CD4-positive, alpha-beta T cell treated with Interleukin-15 for 4 hours (primary cell): ENCODE data around the gene ANKRD11.
A peak's percentile ranks its signal among the peaks of the same experiment; 100 is the strongest.
"Not testable (repeated sequence)": the region's sequence is repeated elsewhere in the genome, so short reads cannot be mapped to it uniquely, and the experiment has no call there.

Experiments
- DNase-seq: peaks from one replicate; pipeline ENCODE4 v3.0.0-alpha.2; 2020; ENCODE audit warnings: low spot score

ANKRD11 gene

DNA sequence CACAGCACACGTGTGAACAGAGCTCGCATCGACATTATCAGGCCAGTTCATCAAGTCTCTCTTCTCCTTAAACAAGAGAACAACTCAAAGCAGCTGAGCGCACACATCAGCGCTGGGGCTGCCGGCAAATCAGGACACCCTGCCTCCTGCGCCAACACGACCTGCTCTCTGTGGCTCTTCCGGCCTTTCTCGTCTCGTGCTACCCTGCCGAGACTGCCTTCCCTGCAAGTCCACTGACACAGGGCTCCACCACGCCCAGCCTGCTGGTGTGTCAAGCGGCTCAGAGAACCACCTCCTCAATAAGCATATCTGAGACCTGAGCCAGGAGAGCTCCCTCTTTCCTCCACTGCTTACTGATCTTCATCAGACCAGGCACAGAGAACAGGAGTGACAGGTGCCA lies 176.0 kb downstream of the ANKRD11 start:
- DNase-seq, result peak; percentile 60

DNA sequence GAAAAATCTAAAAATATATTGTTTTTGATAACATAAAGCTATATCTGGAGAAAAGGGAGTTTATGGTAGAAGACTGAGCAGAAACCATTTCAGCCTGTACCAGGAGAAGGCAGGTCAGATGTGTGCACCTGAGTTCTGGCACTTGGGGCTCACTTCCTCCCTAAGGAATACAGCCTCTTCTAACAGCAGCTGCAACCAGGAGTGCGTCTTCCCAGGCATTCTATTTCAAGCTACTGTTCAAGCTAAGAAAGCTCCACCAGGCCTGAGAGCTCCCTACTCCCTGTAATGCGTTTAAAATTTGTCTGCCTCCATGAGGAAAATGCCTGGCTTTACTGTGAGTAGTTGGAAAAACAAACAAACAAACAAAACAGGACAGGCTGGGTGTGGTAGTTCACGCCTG lies 176.8 kb downstream of the ANKRD11 start:
- no peak for DNase-seq

DNA sequence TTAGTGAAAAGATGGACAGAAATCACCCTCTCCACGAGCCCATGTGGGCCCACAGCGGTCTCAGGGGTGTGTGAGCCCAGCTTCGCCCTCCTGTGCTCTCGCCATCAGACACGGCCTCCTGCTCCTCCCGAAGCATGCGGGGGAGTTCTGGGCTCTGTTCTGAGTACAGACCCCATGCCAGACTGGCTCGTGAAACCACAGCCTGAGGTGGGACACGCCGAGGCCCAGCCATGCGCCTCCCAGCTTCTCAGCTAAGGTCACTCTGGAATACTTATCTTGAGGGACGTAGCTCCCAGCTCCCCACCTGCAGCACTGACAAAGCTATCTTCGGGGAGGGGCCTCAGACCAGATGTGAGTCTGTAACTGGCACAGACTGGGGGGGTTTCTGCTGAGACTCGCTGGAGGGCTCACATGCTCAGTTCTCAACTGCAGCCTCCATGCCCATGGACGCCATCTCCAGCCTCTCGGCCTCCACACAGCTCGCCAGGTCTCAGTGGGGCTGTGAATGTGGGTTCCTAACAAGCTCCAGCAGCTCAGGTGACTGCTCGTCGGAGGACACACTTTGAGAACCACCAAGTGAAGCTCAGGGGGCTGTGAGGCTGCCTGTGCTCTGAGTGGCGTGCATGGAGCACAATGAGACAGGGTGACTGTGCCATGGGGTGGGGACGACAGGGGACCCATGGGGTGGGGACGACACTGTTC lies 177.6 kb downstream of the ANKRD11 start:
- DNase-seq, result no peak

DNA sequence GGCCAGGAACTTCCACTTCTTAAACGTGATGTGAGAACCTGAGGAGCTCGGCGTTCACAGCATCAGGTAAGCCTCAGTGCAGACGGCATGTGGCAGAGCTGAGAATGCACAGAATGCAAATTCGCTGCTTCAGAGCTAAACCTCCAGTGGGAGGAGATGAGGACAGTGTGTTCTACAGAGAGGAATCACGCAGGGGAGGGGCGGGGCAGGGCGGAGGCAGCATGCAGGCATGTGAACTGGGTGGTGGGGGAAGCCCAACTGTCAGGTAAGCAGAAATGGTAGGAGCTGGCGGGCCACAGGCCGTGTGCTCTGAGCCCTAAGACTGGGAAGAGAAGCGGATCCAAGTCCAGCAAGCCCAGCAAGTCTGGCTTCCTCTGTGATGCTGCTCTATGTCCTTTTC lies 178.2 kb downstream of the ANKRD11 start:
- no peak for DNase-seq

DNA sequence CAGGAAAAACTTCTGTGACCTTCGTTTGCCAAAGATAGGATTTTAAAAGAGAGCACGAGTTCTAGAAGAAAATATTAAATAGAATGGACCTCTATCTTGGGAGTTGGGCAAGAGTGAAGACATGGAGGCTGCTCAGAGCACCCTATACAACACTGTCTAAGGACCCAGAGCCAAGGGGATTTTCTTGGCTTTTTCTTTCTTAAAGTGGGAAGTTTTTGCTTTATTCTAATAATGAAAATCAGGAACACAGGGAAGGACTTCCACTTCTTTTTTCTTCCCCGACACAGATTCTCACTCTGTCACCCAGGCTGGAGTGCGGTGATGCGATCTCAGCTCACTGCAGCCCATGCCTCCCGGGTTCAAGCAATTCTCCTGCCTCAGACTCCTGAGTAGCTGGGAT lies 178.7 kb downstream of the ANKRD11 start:
- no peak for DNase-seq

DNA sequence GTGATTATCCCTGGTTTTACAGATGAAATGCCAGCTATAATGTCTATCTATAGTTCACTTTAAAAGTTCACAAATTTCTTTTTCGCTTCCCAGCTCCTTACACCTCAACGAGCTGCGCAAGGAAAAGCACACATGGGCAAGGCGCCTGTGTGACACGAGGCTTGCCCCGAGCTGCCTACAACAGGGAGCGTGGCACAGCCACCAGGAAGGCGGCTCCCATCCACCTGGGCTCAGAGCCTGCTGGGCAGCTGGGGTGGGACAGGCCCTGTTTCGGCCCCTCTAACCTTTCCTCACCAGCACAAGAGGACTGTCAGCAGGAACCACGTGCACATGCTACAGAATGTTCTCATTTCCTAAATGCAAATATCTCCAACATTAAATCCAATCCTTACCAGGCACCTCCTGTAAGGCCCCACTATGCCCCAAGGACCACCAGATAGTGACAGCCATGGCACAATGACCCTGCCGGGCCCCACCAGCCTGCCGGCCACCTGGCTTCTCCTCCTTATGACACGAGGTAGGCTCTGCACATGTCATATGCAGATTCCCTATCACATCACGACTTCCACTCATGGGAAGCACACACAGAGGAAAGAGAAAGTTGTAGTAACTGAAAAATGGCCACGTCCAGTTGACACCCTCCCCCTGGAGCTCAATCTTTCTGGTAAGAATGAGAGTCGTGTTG lies 180.8 kb downstream of the ANKRD11 start:
- DNase-seq, result no peak

DNA sequence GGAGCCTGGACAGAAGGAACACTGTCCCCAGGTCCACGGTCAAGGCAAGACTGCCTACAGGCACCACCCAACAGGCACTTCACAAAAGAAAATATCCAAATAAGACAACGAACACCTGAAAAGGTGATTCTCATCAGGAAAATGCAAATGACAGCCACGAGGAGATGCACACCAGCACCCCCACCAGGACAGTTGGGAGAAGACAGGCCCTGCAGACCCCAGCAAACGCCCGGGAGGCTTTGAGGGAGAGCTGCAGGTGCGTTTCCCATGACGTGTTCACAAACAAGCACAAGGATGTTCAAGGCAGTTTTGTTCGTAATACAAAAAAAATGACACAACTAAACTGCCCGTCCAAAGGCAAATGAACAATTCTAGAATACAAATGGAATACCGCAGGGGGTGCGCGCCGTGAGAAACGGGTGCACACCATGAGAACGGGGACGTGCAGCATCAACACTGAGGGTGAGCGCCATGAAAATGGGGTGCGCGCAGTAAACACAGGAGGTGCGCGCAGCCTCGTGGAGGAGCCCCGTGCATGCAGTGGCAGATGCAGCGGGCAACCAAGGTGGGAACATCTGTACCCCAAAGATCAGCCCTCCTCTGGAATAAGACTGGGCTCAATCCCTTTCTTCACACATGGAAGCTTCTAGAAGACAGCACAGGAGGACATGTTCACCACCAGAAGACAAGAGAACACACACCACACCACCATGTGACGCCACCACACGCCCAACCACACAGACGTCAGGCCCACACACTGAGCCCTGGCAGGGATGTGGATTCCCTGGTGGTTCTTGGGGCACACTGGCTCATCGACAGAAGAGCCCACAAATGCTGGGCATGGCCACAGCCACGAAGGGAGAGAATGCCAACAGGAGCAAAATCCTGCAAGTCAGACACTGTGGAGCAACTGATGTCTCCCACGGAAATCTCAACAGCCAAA lies 181.7 kb downstream of the ANKRD11 start:
- no peak for DNase-seq

DNA sequence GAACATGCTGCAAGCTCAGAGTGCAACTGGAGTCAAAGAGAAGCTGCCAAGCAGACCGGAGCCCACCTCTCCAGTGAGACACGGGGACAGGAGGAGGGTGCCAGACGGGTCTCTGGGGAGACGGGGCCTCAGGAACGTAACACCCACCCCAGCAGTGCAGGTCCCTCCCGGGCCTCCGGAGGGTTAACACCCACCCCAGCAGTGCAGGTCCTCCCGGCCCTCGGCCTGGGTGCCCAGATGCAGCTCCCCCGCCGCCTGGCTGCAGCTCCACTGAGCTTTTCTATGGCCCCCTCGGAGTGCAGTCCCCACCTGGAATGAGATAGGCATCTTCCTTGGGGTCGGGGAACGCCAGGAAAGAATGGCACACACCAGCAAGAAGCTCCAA lies 182.9 kb downstream of the ANKRD11 start:
- DNase-seq, result no peak

DNA sequence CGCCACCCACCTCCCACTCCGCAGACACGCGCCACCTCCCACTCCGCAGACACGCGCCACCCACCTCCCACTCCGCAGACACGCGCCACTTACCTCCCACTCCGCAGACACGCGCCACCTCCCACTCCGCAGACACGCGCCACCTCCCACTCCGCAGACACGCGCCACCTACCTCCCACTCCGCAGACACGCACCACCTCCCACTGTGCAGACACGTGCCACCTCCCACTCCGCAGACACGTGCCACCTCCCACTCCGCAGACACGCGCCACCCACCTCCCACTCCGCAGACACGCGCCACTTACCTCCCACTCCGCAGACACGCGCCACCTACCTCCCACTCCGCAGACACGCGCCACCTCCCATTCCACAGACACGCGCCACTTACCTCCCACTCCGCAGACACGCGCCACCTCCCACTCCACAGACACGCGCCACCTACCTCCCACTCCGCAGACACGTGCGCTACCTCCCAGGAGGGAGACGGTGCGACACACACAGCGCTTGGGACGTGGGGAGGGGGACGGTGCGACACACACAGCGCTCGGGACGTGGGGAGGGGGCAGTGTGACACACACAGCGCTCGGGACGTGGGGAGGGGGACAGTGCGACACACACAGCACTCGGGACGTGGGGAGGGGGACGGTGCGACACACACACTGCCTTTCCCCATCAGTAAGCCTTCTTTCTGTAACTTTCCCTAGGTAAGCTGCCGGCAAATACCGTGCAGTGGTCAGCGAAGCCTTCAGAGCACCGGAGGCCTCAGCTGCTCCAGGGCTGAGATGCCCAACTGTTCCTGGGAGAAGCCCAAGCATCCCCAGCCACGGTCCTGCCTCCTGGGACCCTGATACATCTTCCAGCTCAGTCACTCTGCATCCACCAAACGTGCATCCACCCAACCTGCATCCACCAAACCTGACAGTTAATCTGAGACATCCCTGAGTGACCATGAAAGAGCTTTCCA lies 183.6 kb downstream of the ANKRD11 start:
- not testable (repeated sequence) for DNase-seq

DNA sequence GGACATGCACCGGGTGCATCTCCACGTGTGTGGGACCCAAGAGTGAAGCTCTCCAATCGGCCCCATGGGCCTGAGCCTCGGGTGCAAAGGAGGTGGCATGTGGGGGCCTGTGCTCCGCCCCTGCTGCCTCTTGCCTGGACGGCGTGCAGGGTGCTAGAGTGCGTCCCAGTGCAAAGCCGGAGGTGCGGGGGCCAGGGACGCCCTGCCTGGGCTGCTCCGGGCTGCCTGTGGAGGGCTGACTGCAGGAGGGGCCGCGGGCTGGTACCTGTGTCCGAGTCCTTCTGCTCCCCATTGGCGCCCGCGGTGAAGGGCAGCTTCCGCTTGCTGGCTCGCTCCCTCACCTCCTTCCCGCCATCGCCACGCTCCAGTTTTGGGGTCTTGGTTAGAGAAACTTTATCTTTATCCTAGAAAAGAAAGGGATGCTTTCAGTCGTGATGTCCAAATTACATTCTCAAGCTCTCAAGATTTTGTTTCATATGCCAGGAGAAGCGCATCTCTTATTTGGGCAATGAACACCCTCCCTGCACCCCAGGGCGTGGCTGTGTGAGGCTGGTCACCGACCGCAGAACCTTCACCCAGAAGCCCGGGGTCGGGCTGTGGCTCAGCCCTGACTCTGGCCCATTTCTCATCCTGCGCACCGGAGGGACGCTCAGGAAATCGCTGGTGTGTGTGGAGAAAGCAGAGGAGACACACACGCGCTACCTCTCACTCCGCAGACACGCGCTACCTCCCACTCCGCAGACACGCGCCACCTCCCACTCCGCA lies 185.2 kb downstream of the ANKRD11 start:
- DNase-seq, result no peak

DNA sequence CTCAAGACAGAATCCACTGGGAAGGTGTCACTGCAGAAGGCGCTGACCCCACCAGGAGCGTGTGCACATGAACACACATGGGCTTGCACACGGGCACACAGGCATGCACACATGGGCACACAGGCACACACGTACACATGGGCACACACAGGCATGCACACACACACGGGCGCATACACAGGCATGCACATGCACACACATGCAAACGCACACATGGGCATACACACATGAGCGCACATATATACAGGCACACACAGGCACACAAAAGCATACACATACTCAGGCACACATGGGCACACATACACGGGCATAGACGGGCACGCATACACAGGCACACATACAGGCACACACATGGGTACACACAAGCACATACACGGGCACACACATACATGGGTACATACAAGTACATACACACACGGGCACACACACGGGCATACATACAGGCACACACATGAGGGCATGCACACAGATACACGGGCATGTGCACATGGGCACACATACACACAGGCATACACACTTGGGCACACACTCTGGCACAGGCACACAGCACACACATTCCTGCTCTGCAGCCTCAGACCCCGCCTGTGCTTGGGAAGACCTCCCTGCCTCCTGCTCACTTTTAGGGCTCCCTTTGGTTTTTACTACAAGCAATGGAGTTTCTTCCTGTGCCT lies 186.0 kb downstream of the ANKRD11 start:
- no peak for DNase-seq

DNA sequence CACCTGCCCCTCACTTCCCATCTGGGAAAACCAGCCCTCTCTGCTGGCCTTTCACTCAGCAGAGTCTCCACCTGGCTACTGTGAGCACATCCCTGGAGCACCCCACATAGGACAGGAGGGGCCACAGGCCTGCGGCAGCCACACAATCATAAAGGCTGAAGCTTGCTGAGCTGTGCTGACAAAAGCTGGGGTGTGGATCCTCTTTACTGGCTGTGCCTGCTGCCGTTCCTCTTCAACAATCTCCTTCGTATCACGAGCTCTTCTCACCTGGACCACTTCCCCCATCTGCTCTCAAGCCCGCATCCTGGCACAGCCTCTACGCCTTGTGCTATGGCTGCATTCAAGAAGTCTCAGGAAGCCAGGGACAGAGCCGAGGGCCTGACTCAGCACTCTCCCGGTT lies 186.7 kb downstream of the ANKRD11 start:
- no peak for DNase-seq

DNA sequence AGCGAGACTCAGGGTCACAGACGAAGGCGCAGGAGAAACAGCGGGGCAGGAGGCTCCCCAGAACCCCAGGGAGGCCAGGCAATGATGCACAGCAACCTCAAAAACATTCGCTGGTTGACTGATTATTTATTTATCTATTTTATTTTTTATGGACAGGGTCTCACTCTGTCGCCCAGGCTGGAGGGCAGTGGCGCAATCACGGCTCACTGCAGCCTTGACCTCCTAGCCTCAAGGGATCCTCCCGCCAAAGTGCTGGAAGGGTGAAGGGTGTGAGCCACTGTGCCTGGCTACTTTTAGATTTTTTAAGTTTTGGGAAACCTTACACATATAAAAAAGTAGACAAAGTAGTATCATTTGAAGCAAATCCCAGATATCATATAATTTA lies 189.4 kb downstream of the ANKRD11 start:
- DNase-seq, result no peak

DNA sequence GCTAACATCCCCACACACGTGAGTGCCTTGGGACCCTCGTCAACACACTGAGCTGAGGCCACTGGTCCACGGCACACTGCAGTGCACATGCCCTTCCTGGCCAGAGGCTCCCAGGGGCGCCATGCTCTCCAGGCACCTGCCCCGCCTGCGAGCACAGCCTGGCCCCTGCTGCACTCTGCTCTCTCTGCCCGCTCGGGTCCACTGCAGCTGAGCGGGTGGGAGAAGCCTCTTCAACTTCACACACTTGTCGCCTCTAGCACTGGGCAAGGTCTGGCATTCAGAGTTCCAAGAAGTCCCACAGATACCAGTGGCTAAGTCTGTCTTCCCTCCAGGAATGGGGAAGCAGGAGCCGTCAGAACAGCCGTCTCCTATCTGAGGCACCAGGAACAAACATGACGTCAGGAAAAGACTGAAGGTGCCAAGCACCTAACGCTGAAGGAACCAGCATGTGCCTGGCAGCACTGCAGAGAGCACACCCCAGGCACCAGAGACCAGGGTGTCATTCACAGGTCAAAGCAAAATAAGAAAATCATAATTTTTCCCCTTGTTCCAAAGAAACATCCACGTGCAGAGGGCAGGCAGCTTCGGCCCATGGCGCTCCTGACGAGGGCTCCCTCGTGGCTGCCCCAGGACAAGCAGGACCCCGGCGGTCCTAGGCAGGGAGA lies 189.9 kb downstream of the ANKRD11 start:
- no peak for DNase-seq

DNA sequence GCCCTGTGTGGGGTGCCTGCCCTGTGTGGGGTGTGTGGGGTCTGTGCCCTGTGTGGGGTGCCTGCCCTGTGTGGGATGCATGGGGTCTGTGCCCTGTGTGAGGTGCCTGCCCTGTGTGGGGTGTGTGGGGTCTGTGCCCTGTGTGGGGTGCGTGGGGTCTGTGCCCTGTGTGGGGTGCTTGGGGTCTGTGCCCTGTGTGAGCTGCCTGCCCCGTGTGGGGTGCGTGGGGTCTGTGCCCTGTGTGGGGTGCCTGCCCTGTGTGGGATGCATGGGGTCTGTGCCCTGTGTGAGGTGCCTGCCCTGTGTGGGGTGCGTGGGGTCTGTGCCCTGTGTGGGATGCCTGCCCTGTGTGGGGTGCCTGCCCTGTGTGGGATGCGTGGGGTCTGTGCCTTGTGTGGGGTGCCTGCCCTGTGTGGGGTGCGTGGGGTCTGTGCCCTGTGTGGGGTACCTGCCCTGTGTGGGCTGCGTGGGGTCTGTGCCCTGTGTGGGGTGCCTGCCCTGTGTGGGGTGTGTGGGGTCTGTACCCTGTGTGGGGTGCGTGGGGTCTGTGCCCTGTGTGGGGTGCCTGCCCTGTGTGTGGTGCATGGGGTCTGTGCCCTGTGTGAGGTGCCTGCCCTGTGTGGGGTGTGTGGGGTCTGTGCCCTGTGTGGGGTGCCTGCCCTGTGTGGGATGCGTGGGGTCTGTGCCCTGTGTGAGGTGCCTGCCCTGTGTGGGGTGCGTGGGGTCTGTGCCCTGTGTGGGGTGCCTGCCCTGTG lies 190.8 kb downstream of the ANKRD11 start:
- not testable (repeated sequence) for DNase-seq

DNA sequence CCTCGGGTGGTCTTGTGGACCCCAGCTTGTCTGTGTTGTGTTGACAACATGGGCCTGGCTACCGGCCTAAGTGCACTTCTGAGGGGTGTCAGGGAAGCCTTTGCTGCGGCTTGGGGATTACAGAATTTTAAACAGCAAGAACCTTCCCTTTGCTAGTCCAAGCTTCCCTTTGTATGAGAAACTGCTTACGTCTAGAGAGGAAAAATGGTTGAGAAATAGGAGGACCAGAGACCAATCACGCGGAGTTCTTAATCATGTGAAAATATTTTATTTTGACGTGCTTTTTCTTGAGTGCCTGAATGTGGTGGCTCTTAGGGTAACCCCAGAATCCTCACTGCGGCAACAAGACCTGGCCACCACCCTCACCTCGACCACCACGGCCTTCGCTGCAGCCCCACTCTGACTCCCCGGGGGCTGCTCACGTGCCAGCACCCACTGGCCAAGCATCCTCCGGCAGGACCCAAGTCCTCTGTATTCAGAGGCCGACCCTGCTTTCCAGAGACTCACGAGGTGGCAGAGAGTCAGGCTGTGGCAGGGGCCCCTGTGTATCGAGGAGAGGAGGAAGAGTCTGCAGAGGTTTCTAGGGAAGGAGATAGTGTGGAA lies 191.6 kb downstream of the ANKRD11 start:
- no peak for DNase-seq

DNA sequence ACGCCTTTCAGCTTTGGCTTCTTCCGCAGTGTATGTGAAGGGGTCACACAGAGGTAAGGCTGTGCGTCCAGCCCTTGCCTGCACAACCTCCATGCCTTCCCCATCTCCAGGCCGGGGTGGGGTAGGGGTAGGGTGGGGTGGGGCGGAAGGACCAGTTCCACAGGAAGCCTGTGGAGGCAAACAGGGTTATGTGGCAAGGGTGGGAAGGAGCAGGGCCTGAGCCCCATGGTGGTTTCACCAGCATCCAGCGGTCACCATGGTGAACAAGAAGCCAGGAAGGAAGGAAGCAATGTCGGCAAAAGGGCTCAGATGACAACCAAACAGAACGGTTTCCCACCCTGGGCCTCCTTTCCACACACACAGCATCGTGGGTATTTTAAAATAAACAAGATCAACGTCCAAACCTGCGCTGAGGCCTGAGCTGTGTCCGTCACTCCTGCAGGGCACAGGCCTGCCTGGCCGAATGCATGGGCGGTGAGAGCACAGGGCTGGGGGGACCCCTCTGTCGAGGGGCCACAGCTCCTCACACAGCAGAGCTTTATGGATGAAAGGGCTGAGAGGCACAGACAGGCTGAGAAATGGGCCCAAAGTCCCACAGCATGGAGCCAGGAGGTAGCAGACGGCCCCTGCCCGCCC lies 192.3 kb downstream of the ANKRD11 start:
- no peak for DNase-seq
